Measurements from ENCODE around the gene HNF4A.

The HNF4A gene

GRCh38 chr20:44342248-44342647 is 13.3 kb upstream of the HNF4A start:
- H3K4me3 ChIP-seq (ENCODE audit: low read depth, low read length, poor library complexity, severe bottlenecking), result no peak overlapping the region
- H3K4me1 ChIP-seq (ENCODE audit: insufficient read depth, low read length, severe bottlenecking), result no peaks in the 10 kb centered on the region
- H3F3A ChIP-seq (ENCODE audit: insufficient read depth, low read length), result no peaks in the 10 kb centered on the region
- H3K27me3 ChIP-seq (ENCODE audit: insufficient read depth, low read length), result no peaks in the 10 kb centered on the region; the same call in 1 of the 2 replicates
- no peaks in the 10 kb centered on the region for H4K20me1 ChIP-seq (ENCODE audit: insufficient read depth, low read length)
- H3K36me3 ChIP-seq (ENCODE audit: insufficient read depth, low read length), result no peaks in the 10 kb centered on the region
- H3K27ac ChIP-seq (ENCODE audit: low read depth, low read length, poor library complexity, severe bottlenecking), result no peak overlapping the region
- no peak overlapping the region for H2AFZ ChIP-seq (ENCODE audit: low read length)
- no peak overlapping the region for H3K4me2 ChIP-seq (ENCODE audit: low read length)
- H3K9me2 ChIP-seq (ENCODE audit: low read depth, low read length), result no peaks in the 10 kb centered on the region
- H3K9me3 ChIP-seq (ENCODE audit: low read length), result no peaks in the 10 kb centered on the region
- no peaks in the 10 kb centered on the region for H3K79me2 ChIP-seq (ENCODE audit: insufficient read depth, low read length)
- TF ChIP-seq, protein P1, sequence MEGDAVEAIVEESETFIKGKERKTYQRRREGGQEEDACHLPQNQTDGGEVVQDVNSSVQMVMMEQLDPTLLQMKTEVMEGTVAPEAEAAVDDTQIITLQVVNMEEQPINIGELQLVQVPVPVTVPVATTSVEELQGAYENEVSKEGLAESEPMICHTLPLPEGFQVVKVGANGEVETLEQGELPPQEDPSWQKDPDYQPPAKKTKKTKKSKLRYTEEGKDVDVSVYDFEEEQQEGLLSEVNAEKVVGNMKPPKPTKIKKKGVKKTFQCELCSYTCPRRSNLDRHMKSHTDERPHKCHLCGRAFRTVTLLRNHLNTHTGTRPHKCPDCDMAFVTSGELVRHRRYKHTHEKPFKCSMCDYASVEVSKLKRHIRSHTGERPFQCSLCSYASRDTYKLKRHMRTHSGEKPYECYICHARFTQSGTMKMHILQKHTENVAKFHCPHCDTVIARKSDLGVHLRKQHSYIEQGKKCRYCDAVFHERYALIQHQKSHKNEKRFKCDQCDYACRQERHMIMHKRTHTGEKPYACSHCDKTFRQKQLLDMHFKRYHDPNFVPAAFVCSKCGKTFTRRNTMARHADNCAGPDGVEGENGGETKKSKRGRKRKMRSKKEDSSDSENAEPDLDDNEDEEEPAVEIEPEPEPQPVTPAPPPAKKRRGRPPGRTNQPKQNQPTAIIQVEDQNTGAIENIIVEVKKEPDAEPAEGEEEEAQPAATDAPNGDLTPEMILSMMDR (IDR thresholded peaks at IDR 0.05; ENCODE audit: low read length), result no peak
- no peak for TF ChIP-seq EZH2 (IDR thresholded peaks at IDR 0.05; ENCODE audit: borderline replicate concordance, low read length)
- no peak overlapping the region for H3K9ac ChIP-seq (ENCODE audit: low read length)

DNA sequence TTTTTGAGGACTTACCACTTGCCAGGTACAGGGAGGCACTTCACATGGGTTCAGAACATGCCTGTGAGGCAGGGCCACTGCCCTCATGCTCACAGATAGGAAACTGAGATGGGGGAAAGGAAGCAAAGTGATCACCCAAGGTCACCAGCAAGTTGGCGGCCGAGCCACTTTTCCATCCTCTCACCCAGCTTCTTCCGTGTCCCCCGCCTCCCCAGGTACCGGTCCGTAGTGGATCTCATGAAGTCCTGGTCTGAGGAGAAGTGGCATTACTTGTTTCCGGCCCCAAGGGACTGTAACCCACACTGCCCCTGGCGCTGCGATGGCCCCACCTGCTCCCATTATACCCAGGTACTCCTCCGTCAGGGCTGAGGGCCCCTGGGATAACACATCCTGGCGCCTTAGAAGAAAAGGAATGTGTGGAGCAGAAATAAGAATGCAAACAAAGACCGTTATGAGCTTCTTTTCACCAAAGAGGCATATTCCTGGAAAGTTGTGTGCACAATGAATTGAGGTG is 12.3 kb upstream of the HNF4A start:
- Histone ChIP-seq H3K9me3 (ENCODE audit: low read length) (no peaks in the 10 kb centered on the region), H3K27ac (ENCODE audit: low read depth, low read length, poor library complexity, severe bottlenecking) (no peak overlapping the region), H3F3A (ENCODE audit: insufficient read depth, low read length) (no peaks in the 10 kb centered on the region), H3K9ac (ENCODE audit: low read length) (no peak overlapping the region), H3K36me3 (ENCODE audit: insufficient read depth, low read length) (no peaks in the 10 kb centered on the region), H4K20me1 (ENCODE audit: insufficient read depth, low read length) (no peaks in the 10 kb centered on the region), H3K4me2 (ENCODE audit: low read length) (no peak overlapping the region), H3K79me2 (ENCODE audit: insufficient read depth, low read length) (no peaks in the 10 kb centered on the region), H3K9me2 (ENCODE audit: low read depth, low read length) (no peaks in the 10 kb centered on the region), H3K27me3 (ENCODE audit: insufficient read depth, low read length) (no peaks in the 10 kb centered on the region; the same call in 1 of the 2 replicates), H2AFZ (ENCODE audit: low read length) (no peak overlapping the region), H3K4me3 (ENCODE audit: low read depth, low read length, poor library complexity, severe bottlenecking) (no peak overlapping the region), H3K4me1 (ENCODE audit: insufficient read depth, low read length, severe bottlenecking) (no peaks in the 10 kb centered on the region)
- TF ChIP-seq EZH2 (IDR thresholded peaks at IDR 0.05; ENCODE audit: borderline replicate concordance, low read length), result no peak
- TF ChIP-seq, protein P1 (IDR thresholded peaks at IDR 0.05; ENCODE audit: low read length), result no peak

GRCh38 chr20:44344723-44345122 is 10.8 kb upstream of the HNF4A start:
- Histone ChIP-seq H3K4me3 (ENCODE audit: low read depth, low read length, poor library complexity, severe bottlenecking) (no peak overlapping the region), H4K20me1 (ENCODE audit: insufficient read depth, low read length) (no peaks in the 10 kb centered on the region), H3K9me3 (ENCODE audit: low read length) (no peaks in the 10 kb centered on the region)

More at GRCh38 chr20:44344723-44345122, 10.8 kb upstream of the HNF4A start:
- no peaks in the 10 kb centered on the region for H3K79me2 ChIP-seq (ENCODE audit: insufficient read depth, low read length)
- no peaks in the 10 kb centered on the region for H3F3A ChIP-seq (ENCODE audit: insufficient read depth, low read length)
- no peak overlapping the region for H2AFZ ChIP-seq (ENCODE audit: low read length)
- no peak overlapping the region for H3K4me2 ChIP-seq (ENCODE audit: low read length)
- H3K27ac ChIP-seq (ENCODE audit: low read depth, low read length, poor library complexity, severe bottlenecking), result no peak overlapping the region
- H3K27me3 ChIP-seq (ENCODE audit: insufficient read depth, low read length), result no peaks in the 10 kb centered on the region; the same call in 1 of the 2 replicates
- H3K4me1 ChIP-seq (ENCODE audit: insufficient read depth, low read length, severe bottlenecking), result no peaks in the 10 kb centered on the region
- no peaks in the 10 kb centered on the region for H3K36me3 ChIP-seq (ENCODE audit: insufficient read depth, low read length)
- no peaks in the 10 kb centered on the region for H3K9me2 ChIP-seq (ENCODE audit: low read depth, low read length)
- H3K9ac ChIP-seq (ENCODE audit: low read length), result no peak overlapping the region
- no peak for TF ChIP-seq EZH2 (IDR thresholded peaks at IDR 0.05; ENCODE audit: borderline replicate concordance, low read length)
- TF ChIP-seq, protein P1 (IDR thresholded peaks at IDR 0.05; ENCODE audit: low read length), result no peak

Data from OCI-LY1 (cell line).